Measurements from ENCODE around the gene RPS6KA1.

RPS6KA1 gene

DNA sequence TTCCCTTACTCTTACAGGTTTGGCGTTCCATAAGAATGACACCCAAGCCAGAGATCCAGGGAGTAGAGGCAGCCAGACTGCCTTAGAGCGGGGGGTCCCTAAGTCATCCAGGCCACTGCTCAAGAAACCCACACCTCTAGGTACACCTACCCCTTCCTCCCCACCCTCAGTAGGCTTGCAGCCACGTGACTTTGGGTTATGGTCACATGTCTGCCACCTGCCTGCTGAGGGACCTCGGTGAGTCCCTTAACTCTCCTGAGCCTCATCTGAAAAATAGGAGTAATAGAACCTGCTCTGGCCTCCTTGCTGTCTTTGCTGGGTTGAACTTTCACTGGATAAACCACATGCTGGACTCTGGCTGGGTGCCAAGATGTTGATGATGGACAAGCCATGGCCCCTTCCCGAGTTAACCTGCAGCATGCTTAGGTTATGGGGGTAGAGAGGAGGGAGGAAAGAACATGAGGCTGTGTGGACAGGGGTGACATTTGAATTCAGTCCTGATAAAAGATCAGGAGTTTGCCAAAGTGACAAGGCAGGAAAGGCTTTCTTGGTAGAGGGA is 4.5 kb downstream of the RPS6KA1 start:
- no peak for DNase-seq

DNA sequence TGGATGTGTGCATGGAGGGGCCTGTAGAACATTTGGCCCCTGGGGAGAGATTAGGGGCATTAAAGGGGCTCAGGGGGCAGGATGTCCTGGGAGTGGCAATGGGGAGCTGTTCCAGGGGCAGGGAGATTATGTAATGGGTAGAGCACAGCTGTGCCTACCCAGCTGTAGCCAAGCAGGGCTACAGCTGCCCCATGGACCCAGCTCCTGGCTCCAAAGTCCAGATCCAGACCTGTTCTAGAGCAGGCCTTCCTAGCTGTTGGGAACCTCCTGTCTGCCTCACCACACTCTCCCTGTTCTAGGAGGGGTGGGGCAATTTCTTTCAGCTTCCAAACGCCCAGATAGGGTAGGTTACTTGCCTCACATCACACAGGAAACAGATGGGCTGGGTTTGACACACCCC is 5.6 kb downstream of the RPS6KA1 start:
- DNase-seq = no peak

DNA sequence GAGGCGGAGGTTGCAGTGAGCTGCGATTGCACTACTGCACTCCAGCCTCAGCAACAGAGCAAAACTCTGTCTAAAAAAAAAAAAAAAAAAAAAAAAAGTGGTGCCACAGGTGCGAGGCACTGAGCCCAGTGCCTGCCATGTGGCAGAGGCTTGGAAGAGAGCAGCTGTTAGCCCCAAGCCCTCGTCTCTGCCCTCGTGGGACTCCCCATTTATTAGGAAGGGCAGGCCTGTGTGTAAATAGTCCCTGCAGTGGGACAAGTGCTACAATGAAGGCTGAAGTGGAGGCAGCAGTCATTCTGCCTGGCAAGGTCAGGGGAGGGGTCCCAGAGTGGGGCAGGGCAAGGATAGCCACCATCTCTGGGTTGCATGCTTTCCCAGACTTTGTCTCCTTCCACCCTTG is 6.5 kb downstream of the RPS6KA1 start:
- no peak for DNase-seq

DNA sequence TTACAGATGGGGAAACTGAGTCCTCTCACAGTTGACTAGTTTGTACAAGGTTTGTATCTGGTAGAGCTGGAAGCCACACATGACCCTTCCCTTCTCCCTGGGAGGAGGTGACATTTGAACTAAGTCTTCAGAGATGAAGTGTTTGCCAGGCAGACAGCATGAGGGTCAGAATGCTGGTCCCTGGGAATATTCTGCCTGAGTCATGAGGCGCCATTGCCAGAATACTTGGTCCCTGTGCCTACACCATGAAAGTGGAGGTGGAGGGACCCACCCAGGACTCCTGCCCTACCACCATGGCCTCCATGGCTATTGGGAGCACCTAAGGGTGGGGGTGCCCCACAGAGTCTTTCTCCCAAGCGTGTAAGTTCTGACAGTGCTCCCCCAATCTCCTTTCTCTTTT is 7.0 kb downstream of the RPS6KA1 start:
- DNase-seq = no peak

DNA sequence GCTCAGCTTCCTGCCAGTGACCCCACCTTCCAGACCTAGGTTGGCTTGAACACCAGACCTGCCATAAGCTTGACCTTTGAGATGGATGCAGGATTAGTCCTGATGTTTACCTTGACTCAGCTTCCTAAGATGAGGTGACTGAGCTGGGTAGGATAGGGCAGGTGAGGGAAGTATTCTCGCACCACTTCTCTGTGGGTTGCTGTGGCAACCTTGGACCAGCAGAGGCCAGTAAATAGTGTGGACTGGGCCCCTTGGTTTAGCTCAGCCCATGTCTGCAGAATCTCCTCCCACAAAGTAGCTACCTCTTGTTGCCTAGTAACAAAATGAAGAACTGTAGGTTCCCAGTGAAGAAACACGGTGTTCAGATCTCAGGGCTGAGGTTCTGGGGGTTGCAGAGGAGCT is 8.4 kb downstream of the RPS6KA1 start:
- DNase-seq = no peak

DNA sequence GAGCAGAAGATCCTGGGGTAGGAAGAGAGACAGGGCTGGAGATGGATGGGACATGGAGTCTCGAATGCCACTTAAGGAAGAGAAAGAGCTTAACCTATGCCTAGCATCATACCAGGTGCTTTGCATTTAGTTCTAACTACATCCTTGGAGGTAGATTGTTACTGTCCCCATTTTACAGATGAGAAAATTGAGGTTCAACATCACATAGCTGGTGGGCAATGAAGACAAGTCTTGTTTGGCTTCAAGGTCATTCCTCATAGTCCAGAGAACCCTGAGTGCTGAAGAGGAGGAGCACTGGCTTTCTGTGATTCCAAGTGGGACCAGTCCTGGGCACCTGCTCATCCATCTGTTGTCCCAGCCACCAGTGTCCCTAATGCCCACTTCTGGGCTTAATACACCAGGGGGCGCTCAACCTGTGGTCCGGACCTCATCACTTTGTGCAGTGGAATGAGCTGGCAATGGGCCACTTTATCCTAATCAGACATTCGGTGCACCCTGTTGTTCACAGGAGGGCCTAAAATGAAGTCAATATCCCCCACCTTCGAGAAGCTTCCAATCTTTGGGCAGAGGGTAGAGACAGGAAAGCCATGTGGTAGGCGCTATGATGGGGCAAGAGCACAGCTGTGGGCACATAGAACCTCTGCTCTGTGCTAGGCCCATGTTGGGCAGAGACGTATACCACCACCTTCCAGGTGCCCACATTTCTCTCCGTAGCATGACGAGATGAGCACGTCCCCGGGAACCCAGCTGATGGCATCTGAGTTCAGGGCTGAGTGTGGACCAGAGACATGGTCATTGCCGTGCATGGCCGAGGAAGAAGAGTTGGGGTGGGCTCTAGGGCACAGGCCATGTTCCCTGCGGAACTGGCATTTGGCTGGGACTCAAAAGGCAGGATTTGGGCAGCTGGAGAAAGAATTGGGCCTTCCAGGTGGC is 9.2 kb downstream of the RPS6KA1 start:
- DNase-seq = no peak

DNA sequence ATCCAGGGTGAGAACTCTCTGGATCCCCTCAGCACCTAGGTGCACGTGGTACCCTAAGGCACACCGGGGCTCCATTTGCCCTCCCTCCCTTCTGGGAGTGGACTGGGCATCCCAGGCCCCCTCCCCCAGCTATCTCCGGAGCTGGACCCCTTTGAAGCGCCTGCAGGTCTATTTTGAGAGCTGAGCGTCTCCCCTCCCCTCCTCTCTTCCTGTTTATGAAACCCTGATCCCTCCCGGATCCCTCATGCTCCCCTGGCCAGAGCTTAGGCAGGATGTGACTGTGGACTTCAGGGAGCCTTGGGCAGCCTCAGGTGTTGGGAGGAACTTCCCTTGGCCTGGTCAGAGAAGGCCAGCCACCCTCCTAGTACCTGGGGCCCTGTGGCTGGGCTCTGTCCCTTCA is 10.2 kb downstream of the RPS6KA1 start:
- DNase-seq = no peak

DNA sequence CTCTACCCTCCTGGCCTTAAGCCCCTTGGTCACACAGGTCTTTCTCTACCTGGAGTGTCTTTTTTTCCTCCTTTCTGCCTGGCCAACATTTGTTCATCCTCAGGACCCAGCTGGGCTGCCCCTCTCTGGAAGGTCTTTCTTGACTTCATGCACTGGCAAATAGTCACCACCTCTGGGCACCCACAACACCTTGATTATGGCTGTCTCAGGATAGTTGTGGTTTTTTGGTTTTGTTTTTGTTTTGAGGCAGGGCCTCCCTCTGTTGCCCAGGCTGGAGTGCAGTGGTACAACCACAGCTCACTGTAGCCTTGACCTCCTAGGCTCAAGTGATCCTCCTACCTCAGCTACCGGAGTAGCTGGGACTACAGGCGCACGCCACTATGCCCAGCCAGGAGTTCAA is 10.8 kb downstream of the RPS6KA1 start:
- no peak for DNase-seq

DNA sequence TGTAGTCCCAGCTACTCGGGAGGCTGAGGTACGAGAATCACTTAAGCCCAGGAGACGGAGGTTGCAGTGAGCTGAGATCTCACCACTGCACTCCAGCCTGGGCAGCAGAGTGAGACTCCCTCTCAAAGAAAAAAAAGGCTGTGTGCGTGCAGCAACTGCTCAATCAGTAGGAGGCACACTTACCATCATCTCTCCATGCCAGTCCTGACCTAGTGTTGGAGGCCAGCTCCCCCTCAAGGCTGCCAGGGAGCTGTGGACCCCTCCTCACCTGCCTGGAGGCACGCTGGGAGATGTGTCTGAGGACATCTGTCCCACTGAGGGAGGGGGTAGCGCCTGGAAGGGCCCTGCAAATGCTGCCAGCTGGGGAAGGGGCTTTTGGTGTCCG is 11.9 kb downstream of the RPS6KA1 start:
- no peak for DNase-seq

DNA sequence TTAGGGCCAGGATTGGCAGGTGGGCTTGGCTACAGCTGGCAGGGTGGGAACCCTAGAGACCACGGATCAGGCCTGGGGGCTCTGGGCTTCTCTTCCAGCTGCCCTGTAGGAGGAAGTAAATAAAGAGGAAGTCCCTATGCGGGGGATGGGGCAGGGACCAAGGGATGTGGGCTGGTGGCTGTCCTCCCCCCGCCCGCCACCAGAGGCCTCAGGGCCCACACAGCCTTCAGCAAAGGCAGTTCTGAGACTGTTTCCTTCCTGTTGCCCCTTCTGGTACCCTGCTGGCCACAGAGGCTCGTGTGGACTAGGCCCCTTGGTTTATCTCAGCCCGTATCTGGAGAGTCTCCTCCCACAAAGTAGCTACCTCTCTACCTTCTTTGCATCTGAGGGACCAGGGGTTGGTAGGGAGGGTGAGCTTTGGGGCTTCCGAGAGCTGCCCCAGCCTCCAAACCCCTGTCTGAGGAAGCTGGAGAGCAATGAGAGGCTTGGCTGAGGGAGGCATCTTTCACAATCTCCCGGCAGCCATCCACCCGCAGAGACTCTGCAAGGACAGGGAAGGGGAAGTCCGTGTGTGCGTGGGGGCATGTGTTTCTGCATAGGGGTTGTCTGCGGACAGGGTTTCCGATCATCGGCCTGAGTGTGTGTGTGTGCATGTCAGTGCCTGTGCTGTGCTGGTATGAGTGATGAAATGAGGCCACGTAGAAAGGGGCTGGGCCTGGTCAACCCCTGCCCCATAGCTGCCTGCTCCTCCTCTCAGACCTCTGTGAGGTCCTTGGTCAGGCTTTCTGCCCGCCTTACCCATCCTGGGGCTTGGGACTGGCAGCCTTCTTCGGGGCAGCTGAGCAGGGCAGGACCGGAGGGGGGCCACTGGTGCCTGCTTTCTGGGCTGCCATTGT is 12.5 kb downstream of the RPS6KA1 start:
- no peak for DNase-seq

DNA sequence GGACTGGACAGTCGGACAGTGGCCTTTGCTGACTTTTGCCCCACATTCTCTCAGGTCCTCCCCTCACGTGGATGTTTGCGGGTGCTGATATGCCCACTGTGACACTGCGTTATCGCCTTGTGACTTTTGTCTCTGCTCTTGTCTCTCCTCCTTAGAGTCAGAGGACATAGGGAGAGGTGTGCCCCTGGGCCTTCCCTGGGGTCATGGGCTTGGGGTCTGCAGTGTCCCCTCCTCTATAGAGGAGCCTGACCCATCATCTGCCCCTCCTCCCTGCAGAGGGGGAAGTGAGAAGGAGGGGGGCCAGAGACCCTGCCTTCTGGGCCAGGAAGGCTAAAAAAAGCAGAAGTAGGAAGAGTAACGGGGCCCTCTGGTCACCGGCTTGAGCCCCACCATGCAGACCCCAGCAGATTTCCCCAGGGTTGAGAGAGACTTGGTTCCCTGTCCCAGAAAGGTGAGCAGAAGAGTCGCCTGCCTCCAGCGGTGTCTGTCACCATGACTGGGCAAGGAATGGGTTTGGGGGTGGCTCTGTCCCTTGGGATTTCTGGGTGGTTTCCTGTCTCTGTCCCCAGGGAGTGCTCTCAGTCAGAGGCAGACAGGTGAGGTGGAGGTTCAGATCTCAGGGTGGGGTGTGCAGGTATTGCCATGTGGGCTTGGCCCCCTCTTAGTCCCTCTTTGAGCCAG is 13.3 kb downstream of the RPS6KA1 start:
- DNase-seq = no peak

DNA sequence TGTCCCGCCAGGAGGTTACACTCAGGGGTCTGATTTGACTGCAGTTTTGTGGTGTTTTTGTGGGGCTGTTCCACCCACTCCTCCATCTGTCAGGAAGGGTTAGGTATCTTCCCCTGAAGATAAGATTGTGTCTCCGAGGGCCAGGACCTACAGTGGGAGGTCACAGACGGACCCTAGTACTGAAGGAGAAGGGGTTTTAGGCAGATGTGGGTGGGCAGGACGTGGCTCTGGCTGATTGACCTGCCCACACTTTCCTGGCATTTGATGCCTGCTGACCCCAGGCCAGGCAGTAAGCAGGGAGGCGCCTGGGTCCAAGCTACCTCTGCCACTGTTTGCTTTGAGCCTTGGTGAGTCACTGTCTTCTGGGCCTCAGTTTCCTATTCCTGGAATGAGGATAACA is 13.9 kb downstream of the RPS6KA1 start:
- DNase-seq = no peak

DNA sequence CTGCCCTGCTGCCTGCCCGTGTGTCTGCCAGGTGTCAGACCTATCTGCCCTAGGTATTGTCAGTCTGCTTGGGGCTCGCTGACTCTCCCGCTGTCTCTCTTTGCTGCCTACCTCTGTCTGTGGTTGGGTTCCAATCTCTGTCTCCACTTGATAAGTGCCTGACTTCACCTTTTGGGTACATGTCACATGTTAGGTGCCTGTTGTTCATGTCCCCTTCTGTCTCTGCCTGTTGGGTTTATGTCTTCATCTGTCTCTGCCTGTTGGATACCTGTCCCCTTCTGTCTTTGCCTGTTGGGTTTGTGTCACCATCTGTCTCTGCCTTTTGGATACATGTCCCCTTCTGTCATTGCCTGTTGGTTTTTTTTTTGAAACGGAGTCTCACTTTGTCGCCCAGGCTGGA is 14.6 kb downstream of the RPS6KA1 start:
- DNase-seq = no peak

DNA sequence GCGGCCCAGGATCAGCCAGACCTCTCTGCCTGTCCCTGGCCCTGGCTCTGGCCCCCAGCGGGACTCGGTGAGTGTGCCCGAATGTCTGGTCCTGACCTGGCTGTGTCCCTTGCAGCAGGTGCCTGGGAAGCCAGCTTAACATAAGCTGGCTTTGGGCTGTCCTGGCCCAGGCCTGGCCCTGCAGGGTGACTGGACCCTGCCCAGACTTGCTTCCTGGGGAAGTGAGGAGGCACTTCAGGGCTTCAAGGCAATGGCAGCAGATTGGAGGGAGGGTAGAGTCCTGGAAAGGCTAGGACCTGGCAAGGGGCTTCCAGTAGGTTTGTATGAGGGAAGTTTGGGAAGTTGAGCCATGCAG is 16.4 kb downstream of the RPS6KA1 start:
- DNase-seq = no peak

DNA sequence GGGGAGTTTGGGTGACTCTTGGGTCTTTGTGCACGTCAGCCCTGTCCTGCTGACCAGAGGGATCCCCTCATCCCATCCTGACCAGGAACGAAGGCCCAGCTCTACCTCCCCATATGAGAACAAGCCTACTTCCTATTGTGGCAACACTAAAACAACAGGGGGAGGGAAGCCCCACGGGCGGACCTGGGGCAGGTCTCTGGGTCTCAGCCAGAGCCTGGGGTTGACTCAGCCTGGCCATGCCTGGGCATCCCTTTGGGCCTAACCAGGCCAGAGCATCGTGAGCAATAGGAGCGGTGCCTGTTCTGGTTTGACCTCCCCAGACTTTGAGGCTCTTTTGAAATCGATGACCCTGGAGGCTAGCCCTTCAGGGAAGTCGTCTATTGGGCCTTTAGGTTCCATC is 16.8 kb downstream of the RPS6KA1 start:
- no peak for DNase-seq

DNA sequence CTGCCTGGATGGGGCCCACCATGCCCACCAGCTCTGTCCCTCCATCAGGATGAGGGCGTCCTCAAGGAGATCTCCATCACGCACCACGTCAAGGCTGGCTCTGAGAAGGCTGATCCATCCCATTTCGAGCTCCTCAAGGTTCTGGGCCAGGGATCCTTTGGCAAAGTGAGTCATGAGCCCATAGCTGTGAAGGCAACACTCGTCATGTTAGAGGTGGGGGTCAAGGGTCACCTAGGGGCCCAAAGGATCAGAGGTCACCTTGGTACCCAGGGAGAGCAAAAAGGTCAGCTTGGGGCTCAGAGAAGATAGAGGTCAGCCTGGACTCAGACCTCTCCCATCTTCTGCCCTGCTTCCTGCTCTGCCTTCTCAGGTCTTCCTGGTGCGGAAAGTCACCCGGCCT is 17.3 kb downstream of the RPS6KA1 start:
- no peak for DNase-seq

DNA sequence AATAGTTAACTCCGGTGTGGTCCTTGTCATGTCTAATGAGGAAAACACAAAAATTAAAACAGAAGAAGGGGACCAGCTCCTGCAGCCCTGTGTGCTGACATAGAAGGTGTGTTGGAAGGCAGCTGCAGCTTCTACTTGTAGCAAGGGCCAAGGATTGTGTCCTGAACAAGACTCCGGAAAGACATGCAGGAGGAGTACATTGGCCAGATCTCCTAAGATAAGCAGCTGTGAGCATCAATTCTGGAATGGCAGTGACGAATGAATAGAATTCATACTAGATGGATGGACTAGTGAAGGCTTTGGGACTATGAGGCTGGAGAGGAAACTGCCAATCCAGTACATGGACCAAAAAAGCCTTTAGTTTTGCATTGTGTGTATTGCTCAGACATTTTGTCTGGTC is 19.3 kb downstream of the RPS6KA1 start:
- DNase-seq = no peak

DNA sequence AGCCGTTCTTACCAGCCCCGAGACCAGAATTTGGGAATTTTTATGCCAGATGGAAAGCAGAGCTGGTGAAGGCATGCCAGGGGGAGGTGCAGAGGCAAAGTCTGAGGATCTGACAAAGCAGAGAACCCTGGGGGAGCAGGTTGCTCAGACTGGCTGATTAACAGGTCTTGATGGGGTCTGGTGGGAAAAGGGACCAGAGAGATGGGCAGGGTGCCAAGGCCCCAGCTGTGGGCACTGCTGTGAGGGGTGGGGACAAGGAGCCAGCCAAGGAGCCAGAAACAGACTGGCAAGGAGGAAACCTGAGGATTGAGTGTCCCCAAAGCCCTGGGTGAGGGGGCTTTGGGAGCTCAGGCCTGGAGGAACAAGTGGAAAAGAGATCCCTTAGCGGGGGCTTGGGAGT is 21.4 kb downstream of the RPS6KA1 start:
- DNase-seq = no peak

DNA sequence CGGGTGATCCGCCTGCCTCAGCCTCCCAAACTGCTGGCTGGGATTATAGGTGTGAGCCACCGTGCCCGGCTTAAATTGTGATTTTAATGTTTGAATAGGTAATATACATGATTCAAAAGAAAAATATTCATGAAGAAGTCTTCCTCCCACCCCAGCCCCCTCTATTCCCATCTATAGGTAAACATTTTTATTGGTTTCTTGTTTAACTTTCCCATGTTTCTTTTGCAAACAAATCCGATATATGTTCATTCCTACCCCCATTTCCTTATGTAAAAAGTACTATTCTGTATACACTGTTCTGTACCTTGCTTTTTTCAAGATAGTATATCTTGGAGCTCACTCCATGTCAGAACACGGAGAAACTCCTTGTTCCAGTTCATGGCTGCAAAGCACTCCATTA is 23.2 kb downstream of the RPS6KA1 start:
- DNase-seq = no peak

DNA sequence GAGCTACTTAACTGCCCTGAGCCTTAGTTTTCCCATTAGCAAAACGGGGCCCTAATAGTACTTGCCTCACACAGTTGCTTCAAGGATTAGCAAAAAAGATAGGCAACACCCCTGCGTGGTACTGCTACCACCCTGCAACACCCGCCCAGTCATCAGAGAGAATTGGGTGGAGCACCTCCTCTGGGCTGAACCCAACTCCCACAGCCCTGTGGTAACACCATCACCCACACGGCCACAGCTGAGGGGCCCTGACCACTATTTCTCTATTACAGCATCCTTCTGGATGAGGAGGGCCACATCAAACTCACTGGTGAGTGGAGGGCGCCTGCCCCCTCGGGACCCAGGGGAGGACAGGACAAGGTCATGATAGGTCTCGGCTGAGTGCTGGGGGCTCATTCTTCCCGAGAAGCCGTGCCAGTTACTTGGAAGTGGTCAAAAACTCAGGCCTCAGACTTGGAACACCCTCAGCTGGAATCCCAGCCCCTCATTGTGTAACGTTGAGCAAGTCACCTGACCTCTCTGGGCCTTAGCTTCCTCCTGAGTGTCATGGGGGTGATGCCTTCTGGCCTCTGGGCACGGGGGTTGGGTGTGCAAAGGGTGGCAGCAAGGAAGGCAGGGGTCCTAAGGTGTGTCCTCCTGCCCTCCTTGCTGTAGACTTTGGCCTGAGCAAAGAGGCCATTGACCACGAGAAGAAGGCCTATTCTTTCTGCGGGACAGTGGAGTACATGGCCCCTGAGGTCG is 24.6 kb downstream of the RPS6KA1 start:
- DNase-seq = no peak

DNA sequence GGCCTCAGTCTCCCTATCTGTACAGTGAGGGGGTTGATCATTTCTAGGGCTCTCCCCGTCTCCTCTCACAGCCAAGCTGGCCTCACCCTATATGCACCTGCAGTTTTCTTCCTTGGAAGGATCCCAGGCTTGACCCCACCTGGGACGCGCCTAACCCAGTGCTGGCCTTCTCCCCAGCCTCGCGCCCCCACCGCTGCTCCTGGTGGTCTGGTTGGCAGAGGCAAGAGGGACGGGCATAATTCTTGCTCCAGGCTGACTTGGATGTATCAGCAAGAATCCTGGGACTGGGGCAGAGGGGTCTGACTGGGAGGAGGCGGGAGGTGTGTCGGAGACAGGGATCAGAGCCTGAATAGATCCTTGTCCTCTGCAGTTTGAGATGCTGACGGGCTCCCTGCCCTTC is 25.2 kb downstream of the RPS6KA1 start:
- no peak for DNase-seq

DNA sequence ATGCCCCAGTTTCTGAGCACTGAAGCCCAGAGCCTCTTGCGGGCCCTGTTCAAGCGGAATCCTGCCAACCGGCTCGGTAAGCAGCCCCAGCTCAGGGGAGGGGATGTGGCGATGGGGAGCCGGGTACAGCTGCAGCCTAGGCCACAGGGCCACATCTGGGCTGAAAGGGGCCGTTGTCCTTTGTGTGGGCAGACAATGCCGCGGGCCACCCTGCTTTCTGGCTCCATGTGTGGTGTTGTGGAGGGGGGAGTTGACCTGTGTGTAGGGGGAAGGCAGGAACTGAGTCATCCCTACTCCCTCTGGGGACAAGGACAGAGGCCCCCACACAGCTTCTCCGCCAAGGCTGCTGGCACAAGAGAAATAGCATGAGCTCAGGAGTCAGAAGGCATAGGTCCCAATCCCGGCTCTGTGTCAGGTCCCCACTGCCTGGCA is 26.0 kb downstream of the RPS6KA1 start:
- no peak for DNase-seq

DNA sequence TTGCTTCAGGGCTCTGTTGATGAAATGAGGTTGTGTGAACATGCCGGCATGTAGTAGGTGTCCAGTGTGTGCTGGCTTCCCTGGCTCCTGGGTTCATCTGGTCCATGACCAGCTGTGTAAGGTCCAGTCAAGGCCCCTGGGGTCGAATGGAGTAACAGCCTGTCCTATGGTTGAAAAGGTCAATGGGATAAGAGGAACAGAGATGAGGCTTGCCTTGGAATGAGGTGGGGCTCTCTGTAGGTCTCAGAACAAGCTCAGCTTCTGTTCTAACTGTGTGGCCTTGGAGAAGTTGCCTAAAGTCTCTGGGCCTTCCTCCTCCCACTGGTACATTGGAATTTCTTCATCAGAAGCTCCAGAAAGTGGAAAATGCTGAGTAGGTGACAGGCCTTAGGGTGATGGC is 26.6 kb downstream of the RPS6KA1 start:
- DNase-seq = no peak

Measured in NCI-H2029 treated with DMSO at 0.1 percent for 48 hours (cell line).